Esophagus muscularis mucosa (tissue), 4 donors: ENCODE results near the gene ICOSLG. TPM values are rescaled to one million over a fixed set of nuclear protein-coding genes. Genes with fewer than 3 reads are reported as not detected.

Source experiments
- DNase-seq: peaks from one replicate; pipeline ENCODE4 v3.0.0-alpha.2; 2017; ENCODE audit errors: extremely low spot score
- H3K27ac ChIP-seq, 4 donors: fragments of 200-600 bp; sonication (generic); replicated peaks in 1 of 4; 1 replicate in 3 of 4; 2 replicates in 1 of 4; pipeline ENCODE4 v1.5.1; 2016 to 2019; ENCODE audit warnings: mild to moderate bottlenecking in 1 of 4
- H3K27me3 ChIP-seq, 4 donors: fragments of 200-600 bp; sonication (generic); one replicate each; pipeline versions ENCODE4 v1.5.1 to v1.6.0; 2016 to 2019
- H3K36me3 ChIP-seq, 4 donors: fragments of 200-600 bp; sonication (generic); one replicate each; pipeline ENCODE4 v1.5.1; 2016 to 2019
- H3K4me1 ChIP-seq, 4 donors: fragments of 200-600 bp; sonication (generic); one replicate each; pipeline ENCODE4 v1.5.1; 2016 to 2019
- H3K4me3 ChIP-seq, 4 donors: fragments of 200-600 bp; sonication (generic); 1 replicate in 2 of 4; 2 replicates in 2 of 4; pipeline ENCODE4 v1.5.1; 2016 to 2019; ENCODE audit warnings: mild to moderate bottlenecking in 4 of 4, moderate library complexity in 1 of 4
- H3K9me3 ChIP-seq, 4 donors: fragments of 200-600 bp; sonication (generic); 1 replicate in 3 of 4; 2 replicates in 1 of 4; pipeline ENCODE4 v1.5.1; 2016 to 2019
- EP300 ChIP-seq: sonication (generic); formaldehyde crosslinking; IDR thresholded peaks from one replicate; pipeline ENCODE4 v1.6.1; 2017; ENCODE audit warnings: antibody characterized with exemption
- POLR2A ChIP-seq: fragments of 450-650 bp; IDR thresholded peaks from one replicate; pipeline ENCODE4 v1.6.1; 2017; ENCODE audit warnings: antibody characterized with exemption, moderate library complexity, mild to moderate bottlenecking, low read depth
- POLR2AphosphoS5 ChIP-seq, 2 donors: sonication (generic); formaldehyde crosslinking; IDR thresholded peaks; one replicate each; pipeline ENCODE4 v1.6.1; 2017; ENCODE audit warnings: antibody characterized with exemption in 2 of 2
- WGBS: methylation state at CpG from one replicate; pipeline ENCODE4 v1.1.5; 2018; 5-methylcytosine and 5-hydroxymethylcytosine counted together
- intact Hi-C: fragments of 100-400 bp; cut with DNase I; formaldehyde crosslinking; loops from one replicate; pipeline ENCODE4 v1.15.1; 2023
- total RNA-seq, 4 donors: library from RNA; depleted of rRNA; stranded (reverse); fragments of >200 nt; gene quantifications; one replicate each; pipeline versions ENCODE4 v1.1.0 to v1.2.1, GENCODE V29; 2016
- TF ChIP-seq, protein P1 (sequence below), 3 experiments: fragments of 200-600 bp in 2 of 3; fragments of 450-650 bp in 1 of 3; sonication (generic) in 2 of 3; IDR thresholded peaks; one replicate each; pipeline ENCODE4 v1.5.1; 2017 to 2019; ENCODE audit warnings: antibody characterized with exemption in 3 of 3, mild to moderate bottlenecking in 2 of 3, moderate library complexity in 1 of 3

ICOSLG gene
- total RNA-seq, 4 donors from 2014 or later = 0.42 to 1.7 (median 0.95) TPM

GRCh38 chr21:44260066-44260465, 19.3 kb upstream of the ICOSLG start:
- Histone ChIP-seq H3K27ac (no peak overlapping the region), H3K27me3 (peaks cover 0 to 45% (median 0%) of the 10 kb centered on the region in 4 donors), H3K9me3 (peaks cover 0 to 9% (median 5%) of the 10 kb centered on the region in 4 donors), H3K36me3 (no peaks in the 10 kb centered on the region), H3K4me3 (no peak overlapping the region), H3K4me1 (no peaks in the 10 kb centered on the region)
- 72% methylated on average over 4 of the region's 4 CpGs for WGBS
- no peak for DNase-seq
- intact Hi-C loops = no loop called here
- TF ChIP-seq POLR2A (no peak), EP300 (no peak), POLR2AphosphoS5 (IDR thresholded peaks at IDR 0.05) (no peak)
- TF ChIP-seq, protein P1, sequence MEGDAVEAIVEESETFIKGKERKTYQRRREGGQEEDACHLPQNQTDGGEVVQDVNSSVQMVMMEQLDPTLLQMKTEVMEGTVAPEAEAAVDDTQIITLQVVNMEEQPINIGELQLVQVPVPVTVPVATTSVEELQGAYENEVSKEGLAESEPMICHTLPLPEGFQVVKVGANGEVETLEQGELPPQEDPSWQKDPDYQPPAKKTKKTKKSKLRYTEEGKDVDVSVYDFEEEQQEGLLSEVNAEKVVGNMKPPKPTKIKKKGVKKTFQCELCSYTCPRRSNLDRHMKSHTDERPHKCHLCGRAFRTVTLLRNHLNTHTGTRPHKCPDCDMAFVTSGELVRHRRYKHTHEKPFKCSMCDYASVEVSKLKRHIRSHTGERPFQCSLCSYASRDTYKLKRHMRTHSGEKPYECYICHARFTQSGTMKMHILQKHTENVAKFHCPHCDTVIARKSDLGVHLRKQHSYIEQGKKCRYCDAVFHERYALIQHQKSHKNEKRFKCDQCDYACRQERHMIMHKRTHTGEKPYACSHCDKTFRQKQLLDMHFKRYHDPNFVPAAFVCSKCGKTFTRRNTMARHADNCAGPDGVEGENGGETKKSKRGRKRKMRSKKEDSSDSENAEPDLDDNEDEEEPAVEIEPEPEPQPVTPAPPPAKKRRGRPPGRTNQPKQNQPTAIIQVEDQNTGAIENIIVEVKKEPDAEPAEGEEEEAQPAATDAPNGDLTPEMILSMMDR (IDR thresholded peaks at IDR 0.05) = no peak

- H3K27me3 ChIP-seq = peaks cover 0 to 52% (median 0%) of the 10 kb centered on the region in 4 donors
- TF ChIP-seq, protein P1 (IDR thresholded peaks at IDR 0.05) = no peak
- TF ChIP-seq POLR2A = no peak
- no peak for TF ChIP-seq POLR2AphosphoS5 (IDR thresholded peaks at IDR 0.05)
- no peak for TF ChIP-seq EP300
- H3K4me3 ChIP-seq = no peak overlapping the region
- peaks cover 0 to 9% (median 5%) of the 10 kb centered on the region in 4 donors for H3K9me3 ChIP-seq
- WGBS = 88% methylated on average over 12 of the region's 22 CpGs
- no peaks in the 10 kb centered on the region for H3K4me1 ChIP-seq
- peak; percentile 77 for DNase-seq
- H3K27ac ChIP-seq = no peak overlapping the region
- intact Hi-C loops = no loop called here
- no peaks in the 10 kb centered on the region for H3K36me3 ChIP-seq
Observed at GRCh38 chr21:44259082-44259705, 18.5 kb upstream of the ICOSLG start.

DNA sequence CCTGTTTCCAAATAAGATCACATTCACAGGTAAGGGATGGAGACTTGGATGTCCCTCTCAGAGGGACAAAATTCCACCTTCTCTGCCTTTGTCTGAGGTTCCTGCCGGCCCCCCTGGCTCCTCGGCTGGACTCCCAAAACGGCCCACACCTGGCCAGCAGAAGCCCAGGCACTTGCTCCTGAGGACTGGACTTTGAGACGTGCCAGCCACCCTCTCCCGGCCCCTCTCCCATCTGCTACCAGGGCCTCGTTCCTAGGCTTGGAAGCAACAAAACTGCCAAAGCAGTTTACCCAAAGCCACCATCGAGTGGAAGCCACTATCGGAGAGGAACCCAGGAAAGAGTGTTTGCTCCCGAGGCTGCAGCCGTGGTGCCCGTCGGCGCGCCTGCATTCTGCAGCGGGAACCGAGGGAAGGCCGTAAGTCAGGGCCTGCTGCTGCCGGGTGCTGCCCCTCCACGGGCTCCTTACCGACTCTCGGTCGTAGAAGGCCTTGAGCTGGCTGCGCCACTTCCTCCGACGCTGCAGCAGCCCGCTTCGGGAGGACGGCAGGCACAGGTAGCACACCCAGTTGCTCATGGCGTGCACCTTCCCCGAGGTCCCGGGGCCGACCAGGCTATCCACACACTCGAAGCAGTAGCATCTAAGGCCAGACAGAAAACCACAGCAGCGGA, 17.4 kb upstream of the ICOSLG start:
- peaks cover 0 to 9% (median 5%) of the 10 kb centered on the region in 4 donors for H3K9me3 ChIP-seq
- intact Hi-C loops = no loop called here
- TF ChIP-seq POLR2AphosphoS5 (IDR thresholded peaks at IDR 0.05) = no peak
- TF ChIP-seq POLR2A = no peak
- no peak for TF ChIP-seq EP300
- TF ChIP-seq, protein P1 (IDR thresholded peaks at IDR 0.05) = no peak
- H3K27ac ChIP-seq = no peak overlapping the region
- peaks cover 0 to 54% (median 0%) of the 10 kb centered on the region in 4 donors for H3K27me3 ChIP-seq
- no peaks in the 10 kb centered on the region for H3K36me3 ChIP-seq
- peak; percentile 89 for DNase-seq
- H3K4me1 ChIP-seq = no peaks in the 10 kb centered on the region
- no peak overlapping the region for H3K4me3 ChIP-seq
- 94% methylated on average over 17 of the region's 34 CpGs for WGBS

DNA sequence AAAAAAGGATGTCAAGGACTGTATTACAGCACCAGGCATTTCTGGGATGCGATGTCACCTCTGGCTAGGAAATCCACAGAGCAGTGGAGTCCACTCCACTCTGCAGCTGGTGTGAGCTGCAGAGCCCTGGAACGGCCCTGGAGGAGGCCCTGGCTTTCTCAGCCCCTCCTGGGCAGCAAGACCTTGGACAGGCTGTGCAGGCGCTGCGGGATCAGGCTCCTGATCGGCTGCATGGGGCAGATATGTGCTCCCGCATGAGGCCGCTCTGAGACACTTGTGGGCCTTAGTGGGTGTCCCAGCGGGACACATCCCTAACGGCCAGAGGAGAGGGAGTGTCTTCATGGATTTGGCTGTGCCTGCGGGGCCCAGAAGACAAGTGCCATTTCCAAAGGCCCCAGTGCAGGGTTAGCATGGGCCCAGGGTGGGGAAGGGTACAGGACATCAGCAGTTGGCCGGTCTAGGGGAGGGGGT, 14.8 kb upstream of the ICOSLG start:
- Histone ChIP-seq H3K27ac (no peak overlapping the region), H3K27me3 (peaks cover 0 to 31% (median 0%) of the 10 kb centered on the region in 4 donors), H3K36me3 (no peaks in the 10 kb centered on the region), H3K9me3 (peaks cover 0 to 9% (median 5%) of the 10 kb centered on the region in 4 donors), H3K4me1 (no peaks in the 10 kb centered on the region), H3K4me3 (no peak overlapping the region)
- TF ChIP-seq, protein P1 (IDR thresholded peaks at IDR 0.05) = no peak
- TF ChIP-seq EP300 = no peak
- TF ChIP-seq POLR2AphosphoS5 (IDR thresholded peaks at IDR 0.05) = no peak
- TF ChIP-seq POLR2A = no peak
- 83% methylated on average over 3 of the region's 11 CpGs for WGBS
- intact Hi-C loops = no loop called here
- no peak for DNase-seq
